HK-2 (cell line): ENCODE data around the gene IFT20.
A peak's percentile ranks its signal among the peaks of the same experiment; 100 is the strongest.
"Not testable (repeated sequence)": the region's sequence is repeated elsewhere in the genome, so short reads cannot be mapped to it uniquely, and the experiment has no call there.

Source experiments
- DNase-seq: peaks from one replicate; pipeline ENCODE4 v3.0.0-alpha.2; 2018; ENCODE audit not compliant: unreplicated experiment

IFT20 gene

GRCh38 chr17:28315846-28316705 lies 19.2 kb downstream of the IFT20 start:
- no peak for DNase-seq

- DNase-seq, result no peak
These were observed 21.4 kb downstream of the IFT20 start for GRCh38 chr17:28313841-28314240.

GRCh38 chr17:28306954-28307401 lies 28.3 kb downstream of the IFT20 start:
- DNase-seq, result no peak

- no peak for DNase-seq
These were observed 36.8 kb downstream of the IFT20 start for GRCh38 chr17:28298449-28298848.

- DNase-seq, result no peak
These were observed 39.3 kb downstream of the IFT20 start for GRCh38 chr17:28295677-28296578.

GRCh38 chr17:28293994-28294393 lies 41.3 kb downstream of the IFT20 start:
- no peak for DNase-seq

GRCh38 chr17:28292878-28293277 lies 42.4 kb downstream of the IFT20 start:
- DNase-seq, result not testable (repeated sequence)

- DNase-seq, result no peak
These were observed 43.4 kb downstream of the IFT20 start for GRCh38 chr17:28291780-28292330.

GRCh38 chr17:28290703-28291102 lies 44.6 kb downstream of the IFT20 start:
- DNase-seq, result no peak

- DNase-seq, result no peak
These were observed 49.3 kb downstream of the IFT20 start for GRCh38 chr17:28285965-28286364.

- peak; percentile 20 for DNase-seq
These were observed 52.7 kb downstream of the IFT20 start for GRCh38 chr17:28282596-28282995.

- DNase-seq, result no peak
These were observed 54.4 kb downstream of the IFT20 start for GRCh38 chr17:28280826-28281225.

GRCh38 chr17:28279411-28279810 lies 55.9 kb downstream of the IFT20 start:
- DNase-seq, result no peak
